Activated gamma-delta T cell treated with anti-CD3 and anti-CD28 coated beads, Interleukin-2, amount 50 U/mL, for 16 hours (primary cell): ENCODE data around the gene DDX42.
"Not testable (repeated sequence)": the region's sequence is repeated elsewhere in the genome, so short reads cannot be mapped to it uniquely, and the experiment has no call there.

Experiments used
- DNase-seq: peaks from one replicate; pipeline ENCODE4 v3.0.0-alpha.2; 2020; ENCODE audit warnings: low read depth

The DDX42 gene

GRCh38 chr17:63780928-63781327 lies 7.0 kb downstream of the DDX42 start:
- no peak for DNase-seq

GRCh38 chr17:63783522-63783921 lies 9.6 kb downstream of the DDX42 start:
- DNase-seq = no peak

GRCh38 chr17:63785556-63785955 lies 11.6 kb downstream of the DDX42 start:
- DNase-seq = no peak

GRCh38 chr17:63786117-63786516 lies 12.1 kb downstream of the DDX42 start:
- no peak for DNase-seq

GRCh38 chr17:63786971-63787711 lies 13.2 kb downstream of the DDX42 start:
- no peak for DNase-seq

GRCh38 chr17:63790057-63790456 lies 16.1 kb downstream of the DDX42 start:
- DNase-seq = no peak

- no peak for DNase-seq
Measured at GRCh38 chr17:63792055-63792729, 18.2 kb downstream of the DDX42 start.

- not testable (repeated sequence) for DNase-seq
Measured at GRCh38 chr17:63796375-63796774, 22.4 kb downstream of the DDX42 start.

GRCh38 chr17:63798572-63799106 lies 24.7 kb downstream of the DDX42 start:
- DNase-seq = no peak

- DNase-seq = no peak
Measured at GRCh38 chr17:63800783-63801182, 26.8 kb downstream of the DDX42 start.

GRCh38 chr17:63804328-63804727 lies 30.4 kb downstream of the DDX42 start:
- DNase-seq = no peak

- DNase-seq = no peak
Measured at GRCh38 chr17:63805591-63805990, 31.6 kb downstream of the DDX42 start.

GRCh38 chr17:63809970-63810369 lies 36.0 kb downstream of the DDX42 start:
- DNase-seq = no peak

- no peak for DNase-seq
Measured at GRCh38 chr17:63816123-63816522, 42.2 kb downstream of the DDX42 start.

- DNase-seq = no peak
Measured at GRCh38 chr17:63816669-63817068, 42.7 kb downstream of the DDX42 start.

- DNase-seq = no peak
Measured at GRCh38 chr17:63817736-63818385, 43.9 kb downstream of the DDX42 start.

GRCh38 chr17:63819131-63819530 lies 45.2 kb downstream of the DDX42 start:
- DNase-seq = no peak

GRCh38 chr17:63819585-63820537 lies 45.9 kb downstream of the DDX42 start:
- DNase-seq = no peak

GRCh38 chr17:63820963-63821561 lies 47.1 kb downstream of the DDX42 start:
- no peak for DNase-seq

- DNase-seq = no peak
Measured at GRCh38 chr17:63821804-63822203, 47.8 kb downstream of the DDX42 start.

GRCh38 chr17:63822537-63822936 lies 48.6 kb downstream of the DDX42 start:
- no peak for DNase-seq
